GM10266 (cell line): ENCODE measurements around the gene CYP27C1.

Experiments used
- DNase-seq: peaks from one replicate; pipeline ENCODE4 v3.0.0; 2012; ENCODE audit errors: extremely low spot score
- TF ChIP-seq, protein P1 (sequence below): IDR thresholded peaks from 2 replicates; pipeline ENCODE4 v1.5.1; 2012; ENCODE audit warnings: mild to moderate bottlenecking, low read depth; ENCODE audit not compliant: control insufficient read depth, insufficient read depth; ENCODE audit errors: missing control alignments

Gene CYP27C1, protein sequence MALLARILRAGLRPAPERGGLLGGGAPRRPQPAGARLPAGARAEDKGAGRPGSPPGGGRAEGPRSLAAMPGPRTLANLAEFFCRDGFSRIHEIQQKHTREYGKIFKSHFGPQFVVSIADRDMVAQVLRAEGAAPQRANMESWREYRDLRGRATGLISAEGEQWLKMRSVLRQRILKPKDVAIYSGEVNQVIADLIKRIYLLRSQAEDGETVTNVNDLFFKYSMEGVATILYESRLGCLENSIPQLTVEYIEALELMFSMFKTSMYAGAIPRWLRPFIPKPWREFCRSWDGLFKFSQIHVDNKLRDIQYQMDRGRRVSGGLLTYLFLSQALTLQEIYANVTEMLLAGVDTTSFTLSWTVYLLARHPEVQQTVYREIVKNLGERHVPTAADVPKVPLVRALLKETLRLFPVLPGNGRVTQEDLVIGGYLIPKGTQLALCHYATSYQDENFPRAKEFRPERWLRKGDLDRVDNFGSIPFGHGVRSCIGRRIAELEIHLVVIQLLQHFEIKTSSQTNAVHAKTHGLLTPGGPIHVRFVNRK

GRCh38 chr2:127220102-127220767 lies at the start of gene CYP27C1:
TSS of gene CYP27C1 (minus strand) at chr2:127220299. CDS start at chr2:127220270, 29 bp downstream.
- DNase-seq: no peak
- TF ChIP-seq, protein P1, sequence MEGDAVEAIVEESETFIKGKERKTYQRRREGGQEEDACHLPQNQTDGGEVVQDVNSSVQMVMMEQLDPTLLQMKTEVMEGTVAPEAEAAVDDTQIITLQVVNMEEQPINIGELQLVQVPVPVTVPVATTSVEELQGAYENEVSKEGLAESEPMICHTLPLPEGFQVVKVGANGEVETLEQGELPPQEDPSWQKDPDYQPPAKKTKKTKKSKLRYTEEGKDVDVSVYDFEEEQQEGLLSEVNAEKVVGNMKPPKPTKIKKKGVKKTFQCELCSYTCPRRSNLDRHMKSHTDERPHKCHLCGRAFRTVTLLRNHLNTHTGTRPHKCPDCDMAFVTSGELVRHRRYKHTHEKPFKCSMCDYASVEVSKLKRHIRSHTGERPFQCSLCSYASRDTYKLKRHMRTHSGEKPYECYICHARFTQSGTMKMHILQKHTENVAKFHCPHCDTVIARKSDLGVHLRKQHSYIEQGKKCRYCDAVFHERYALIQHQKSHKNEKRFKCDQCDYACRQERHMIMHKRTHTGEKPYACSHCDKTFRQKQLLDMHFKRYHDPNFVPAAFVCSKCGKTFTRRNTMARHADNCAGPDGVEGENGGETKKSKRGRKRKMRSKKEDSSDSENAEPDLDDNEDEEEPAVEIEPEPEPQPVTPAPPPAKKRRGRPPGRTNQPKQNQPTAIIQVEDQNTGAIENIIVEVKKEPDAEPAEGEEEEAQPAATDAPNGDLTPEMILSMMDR: no peak

DNA sequence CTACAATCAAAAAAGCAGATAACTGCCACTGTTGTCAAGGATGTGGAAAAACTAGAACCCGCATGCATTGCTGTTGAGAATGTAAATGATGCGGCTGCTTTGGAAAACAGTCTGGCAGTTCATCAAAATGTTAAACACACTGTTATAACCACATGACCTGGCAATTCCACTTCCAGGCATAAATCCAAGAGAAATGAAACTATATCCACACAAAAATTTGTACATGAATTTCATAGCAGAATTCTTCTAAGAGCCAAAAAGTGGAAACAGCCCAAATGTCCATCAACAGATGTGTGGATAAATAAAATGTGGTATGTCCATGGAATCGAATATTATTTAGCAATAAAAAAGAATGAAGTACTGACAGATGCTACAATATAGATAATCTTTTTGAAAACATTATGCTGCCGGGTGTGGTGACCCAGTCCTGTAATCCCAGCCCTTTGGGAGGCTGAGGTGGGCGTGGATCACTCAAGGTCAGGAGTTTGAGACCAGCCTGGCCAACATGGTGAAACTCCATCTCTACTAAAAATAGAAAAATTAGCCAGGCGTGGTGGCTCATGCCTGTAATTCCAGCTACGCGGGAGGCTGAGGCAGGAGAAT lies 41.8 kb upstream of the CYP27C1 start:
- TF ChIP-seq, protein P1: no peak
- DNase-seq: no peak

DNA sequence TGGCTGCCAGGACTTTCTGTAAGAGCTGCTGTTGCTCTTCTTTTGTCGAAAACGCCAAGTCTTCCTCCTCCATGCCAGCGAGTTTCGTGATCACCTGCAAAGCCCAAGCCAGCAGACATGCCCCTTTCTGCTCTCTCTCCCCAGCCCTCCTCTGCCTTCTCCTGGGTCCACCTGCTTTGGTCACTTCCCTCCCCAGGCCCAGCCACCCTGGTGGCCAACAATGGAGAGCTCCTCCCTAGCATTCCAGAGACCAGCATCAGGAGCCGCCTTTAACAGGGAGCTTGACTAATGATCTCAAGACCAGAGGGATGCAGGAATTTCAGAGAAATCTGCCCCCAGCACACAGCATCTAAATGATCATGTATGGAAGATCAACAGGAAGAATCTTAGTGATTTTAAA lies 39.3 kb upstream of the CYP27C1 start:
- TF ChIP-seq, protein P1: no peak
- DNase-seq: no peak

DNA sequence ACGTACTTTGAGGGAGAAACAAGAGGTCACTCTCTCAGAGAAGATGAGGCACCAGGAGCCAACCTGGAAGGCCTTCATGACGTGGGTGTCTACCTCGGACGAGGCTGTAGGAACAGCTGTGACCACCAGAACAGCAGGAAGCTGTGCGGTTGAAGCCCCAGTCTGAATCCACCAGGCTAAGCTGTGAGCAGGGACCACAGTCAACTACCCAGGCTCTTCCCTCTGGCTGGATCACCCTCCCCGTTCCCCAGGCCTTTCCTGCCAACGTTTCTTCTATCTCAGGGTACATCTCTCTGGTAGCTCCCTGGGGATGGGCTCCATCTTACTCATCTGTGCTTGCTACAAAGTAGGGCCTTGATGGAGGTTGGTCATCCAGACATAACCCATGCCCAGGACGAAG lies 36.8 kb upstream of the CYP27C1 start:
- TF ChIP-seq, protein P1: no peak
- DNase-seq: no peak

- TF ChIP-seq, protein P1: no peak
Observed at GRCh38 chr2:127256381-127256780, 36.3 kb upstream of the CYP27C1 start.

GRCh38 chr2:127255721-127256120 lies 35.6 kb upstream of the CYP27C1 start:
- DNase-seq: no peak
- TF ChIP-seq, protein P1: no peak

More at GRCh38 chr2:127256381-127256780, 36.3 kb upstream of the CYP27C1 start:
- DNase-seq: no peak
